HEK293 (cell line): Measurements from ENCODE around the gene UHRF1.

Source experiments
- FEZF1 ChIP-seq: fragments of 450-650 bp; formaldehyde crosslinking; IDR thresholded peaks from 2 replicates; pipeline ENCODE4 v1.5.1; 2016; ENCODE audit warnings: missing biosample characterization, missing genetic modification characterization
- KLF10 ChIP-seq: fragments of 450-650 bp; IDR thresholded peaks from 2 replicates; pipeline ENCODE4 v1.5.1; 2018; ENCODE audit warnings: missing biosample characterization, mild to moderate bottlenecking, missing genetic modification characterization
- PRDM1 ChIP-seq: fragments of 450-650 bp; formaldehyde crosslinking; IDR thresholded peaks from 2 replicates; pipeline ENCODE4; 2016; ENCODE audit warnings: missing biosample characterization, missing genetic modification characterization
- SCRT2 ChIP-seq: fragments of 450-650 bp; formaldehyde crosslinking; IDR thresholded peaks from 2 replicates; pipeline ENCODE4 v1.5.1; 2016; ENCODE audit warnings: missing biosample characterization, missing genetic modification characterization
- SETDB1 ChIP-seq: IDR thresholded peaks from one replicate; pipeline ENCODE4 v1.6.1; 2017; ENCODE audit warnings: mild to moderate bottlenecking, low read length, moderate library complexity, mixed read lengths; ENCODE audit not compliant: insufficient read length
- SP2 ChIP-seq: fragments of 450-650 bp; formaldehyde crosslinking; IDR thresholded peaks from 2 replicates; pipeline ENCODE4 v1.5.1; 2016; ENCODE audit warnings: missing biosample characterization, missing genetic modification characterization
- TRIM28 ChIP-seq: IDR thresholded peaks from 2 replicates; pipeline ENCODE4 v1.6.1; 2011; ENCODE audit warnings: low read length, control low read depth, borderline replicate concordance
- WT1 ChIP-seq: fragments of 450-650 bp; formaldehyde crosslinking; IDR thresholded peaks from 2 replicates; pipeline ENCODE4 v1.5.1; 2016; ENCODE audit warnings: missing biosample characterization, missing genetic modification characterization
- ZBTB1 ChIP-seq: fragments of 450-650 bp; formaldehyde crosslinking; IDR thresholded peaks from 2 replicates; pipeline ENCODE4 v1.5.1; 2016; ENCODE audit warnings: missing biosample characterization, missing genetic modification characterization
- ZBTB8A ChIP-seq: fragments of 450-650 bp; formaldehyde crosslinking; IDR thresholded peaks from 2 replicates; pipeline ENCODE4 v1.5.1; 2016; ENCODE audit warnings: missing biosample characterization, missing genetic modification characterization
- ZFP3 ChIP-seq: fragments of 450-650 bp; formaldehyde crosslinking; IDR thresholded peaks from 2 replicates; pipeline ENCODE4 v1.5.1; 2016; ENCODE audit warnings: low read depth, missing biosample characterization, missing genetic modification characterization
- ZFP37 ChIP-seq: fragments of 450-650 bp; formaldehyde crosslinking; IDR thresholded peaks from 2 replicates; pipeline ENCODE4 v1.5.1; 2016; ENCODE audit warnings: missing biosample characterization, missing genetic modification characterization
- ZNF169 ChIP-seq: fragments of 450-650 bp; formaldehyde crosslinking; IDR thresholded peaks from 2 replicates; pipeline ENCODE4 v1.5.1; 2016; ENCODE audit warnings: missing biosample characterization, missing genetic modification characterization
- ZNF184 ChIP-seq: fragments of 450-650 bp; IDR thresholded peaks from 2 replicates; pipeline ENCODE4 v1.5.1; 2018; ENCODE audit warnings: missing biosample characterization, mild to moderate bottlenecking, missing genetic modification characterization
- ZNF37A ChIP-seq: fragments of 450-650 bp; IDR thresholded peaks from 2 replicates; pipeline ENCODE4 v1.5.1; 2018; ENCODE audit warnings: missing biosample characterization, missing genetic modification characterization
- ZNF391 ChIP-seq: fragments of 450-650 bp; formaldehyde crosslinking; IDR thresholded peaks from 2 replicates; pipeline ENCODE4 v1.5.1; 2016; ENCODE audit warnings: low read depth, missing biosample characterization, missing genetic modification characterization, borderline replicate concordance
- ZNF394 ChIP-seq: fragments of 450-650 bp; formaldehyde crosslinking; IDR thresholded peaks from 2 replicates; pipeline ENCODE4 v1.5.1; 2016; ENCODE audit warnings: missing biosample characterization, missing genetic modification characterization, mild to moderate bottlenecking, moderate library complexity, borderline replicate concordance
- ZNF677 ChIP-seq: fragments of 450-650 bp; IDR thresholded peaks from 2 replicates; pipeline ENCODE4 v1.5.0; 2018; ENCODE audit warnings: missing biosample characterization, mild to moderate bottlenecking, missing genetic modification characterization, moderate library complexity
- ZNF701 ChIP-seq: fragments of 450-650 bp; formaldehyde crosslinking; IDR thresholded peaks from 2 replicates; pipeline ENCODE4 v1.5.1; 2016; ENCODE audit warnings: missing biosample characterization, missing genetic modification characterization
- ZNF837 ChIP-seq: fragments of 450-650 bp; formaldehyde crosslinking; IDR thresholded peaks from 2 replicates; pipeline ENCODE4 v1.5.1; 2016; ENCODE audit warnings: missing biosample characterization, missing genetic modification characterization
- ZNF843 ChIP-seq: fragments of 450-650 bp; formaldehyde crosslinking; IDR thresholded peaks from 2 replicates; pipeline ENCODE4 v1.5.1; 2016; ENCODE audit warnings: missing biosample characterization, missing genetic modification characterization
- ZSCAN16 ChIP-seq: fragments of 450-650 bp; formaldehyde crosslinking; IDR thresholded peaks from 2 replicates; pipeline ENCODE4 v1.5.1; 2016; ENCODE audit warnings: missing biosample characterization, missing genetic modification characterization
- ZSCAN23 ChIP-seq: fragments of 450-650 bp; formaldehyde crosslinking; IDR thresholded peaks from 2 replicates; pipeline ENCODE4 v1.5.1; 2016; ENCODE audit warnings: missing biosample characterization, missing genetic modification characterization
- TF ChIP-seq, protein P1 (sequence below): fragments of 450-650 bp; IDR thresholded peaks from 2 replicates; pipeline ENCODE4 v1.5.1; 2018; ENCODE audit warnings: missing biosample characterization, mild to moderate bottlenecking, missing genetic modification characterization
- TF ChIP-seq, protein P2 (sequence below): fragments of 450-650 bp; formaldehyde crosslinking; IDR thresholded peaks from 2 replicates; pipeline ENCODE4 v1.5.1; 2016; ENCODE audit warnings: missing biosample characterization, missing genetic modification characterization
- TF ChIP-seq, protein P3 (sequence below): fragments of 450-650 bp; formaldehyde crosslinking; IDR thresholded peaks from 2 replicates; pipeline ENCODE4 v1.5.1; 2017; ENCODE audit warnings: missing biosample characterization, missing genetic modification characterization
- TF ChIP-seq, protein P4 (sequence below): fragments of 450-650 bp; formaldehyde crosslinking; IDR thresholded peaks from 2 replicates; pipeline ENCODE4 v1.5.1; 2016; ENCODE audit warnings: missing biosample characterization, missing genetic modification characterization
- TF ChIP-seq, protein P5 (sequence below): fragments of 450-650 bp; formaldehyde crosslinking; IDR thresholded peaks from 2 replicates; pipeline ENCODE4 v1.5.1; 2016; ENCODE audit warnings: missing biosample characterization, missing genetic modification characterization

Gene UHRF1

DNA sequence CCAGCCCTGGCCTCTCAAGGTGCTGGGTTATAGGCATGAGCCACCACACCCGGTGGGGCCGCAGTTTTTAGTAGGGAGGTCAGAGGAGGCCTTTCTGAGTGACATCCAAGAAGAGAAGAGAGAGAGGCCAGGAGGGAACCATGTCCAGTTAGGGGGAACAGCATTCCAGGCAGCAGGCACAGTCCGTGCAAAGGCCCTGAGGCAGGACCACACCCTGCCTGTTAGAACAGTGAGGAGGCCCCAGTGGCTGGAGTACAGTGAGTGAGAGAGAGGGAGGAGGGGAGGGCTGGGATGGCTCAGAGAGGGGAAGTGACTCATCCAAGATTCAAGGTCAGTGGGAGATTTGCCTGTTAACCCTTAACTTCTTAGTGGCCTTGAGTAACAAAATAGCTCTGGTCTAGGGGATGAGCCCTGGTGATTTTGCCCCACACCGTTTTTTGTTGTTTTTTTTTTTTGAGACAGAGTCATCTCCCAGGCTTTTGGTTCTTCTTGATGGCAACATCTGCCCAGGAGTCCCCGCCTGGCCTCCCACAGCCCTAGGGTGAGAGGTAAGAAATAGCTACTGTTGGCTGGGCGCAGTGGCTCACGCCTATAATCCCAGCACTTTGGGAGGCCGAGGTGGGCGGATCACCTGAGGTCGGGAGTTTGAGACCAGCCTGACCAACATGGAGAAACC lies 39.1 kb upstream of the UHRF1 start (continued):
- TF ChIP-seq, protein P1, sequence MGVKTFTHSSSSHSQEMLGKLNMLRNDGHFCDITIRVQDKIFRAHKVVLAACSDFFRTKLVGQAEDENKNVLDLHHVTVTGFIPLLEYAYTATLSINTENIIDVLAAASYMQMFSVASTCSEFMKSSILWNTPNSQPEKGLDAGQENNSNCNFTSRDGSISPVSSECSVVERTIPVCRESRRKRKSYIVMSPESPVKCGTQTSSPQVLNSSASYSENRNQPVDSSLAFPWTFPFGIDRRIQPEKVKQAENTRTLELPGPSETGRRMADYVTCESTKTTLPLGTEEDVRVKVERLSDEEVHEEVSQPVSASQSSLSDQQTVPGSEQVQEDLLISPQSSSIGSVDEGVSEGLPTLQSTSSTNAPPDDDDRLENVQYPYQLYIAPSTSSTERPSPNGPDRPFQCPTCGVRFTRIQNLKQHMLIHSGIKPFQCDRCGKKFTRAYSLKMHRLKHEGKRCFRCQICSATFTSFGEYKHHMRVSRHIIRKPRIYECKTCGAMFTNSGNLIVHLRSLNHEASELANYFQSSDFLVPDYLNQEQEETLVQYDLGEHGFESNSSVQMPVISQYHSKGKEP (tag by site-specific recombination) = no peak
- no peak for TF ChIP-seq ZBTB8A (tag by site-specific recombination)
- no peak for TF ChIP-seq ZNF843 (tag by site-specific recombination)
- TF ChIP-seq ZNF184 (tag by site-specific recombination) = 0 out of 2 replicates have a peak, but pooled peaks have one; percentile 55
- no peak for TF ChIP-seq TRIM28
- TF ChIP-seq, protein P2, sequence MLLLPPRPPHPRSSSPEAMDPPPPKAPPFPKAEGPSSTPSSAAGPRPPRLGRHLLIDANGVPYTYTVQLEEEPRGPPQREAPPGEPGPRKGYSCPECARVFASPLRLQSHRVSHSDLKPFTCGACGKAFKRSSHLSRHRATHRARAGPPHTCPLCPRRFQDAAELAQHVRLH (tag by site-specific recombination) = 0 out of 2 replicates have a peak, but pooled peaks have one; percentile 51
- peak; percentile 69; the same call in 1 of the 2 replicates for TF ChIP-seq SCRT2 (tag by site-specific recombination)
- 0 out of 2 replicates have a peak, but pooled peaks have one; percentile 31 for TF ChIP-seq WT1 (tag by site-specific recombination)
- no peak for TF ChIP-seq ZNF394 (tag by site-specific recombination)
- no peak for TF ChIP-seq ZBTB1
- TF ChIP-seq, protein P3, sequence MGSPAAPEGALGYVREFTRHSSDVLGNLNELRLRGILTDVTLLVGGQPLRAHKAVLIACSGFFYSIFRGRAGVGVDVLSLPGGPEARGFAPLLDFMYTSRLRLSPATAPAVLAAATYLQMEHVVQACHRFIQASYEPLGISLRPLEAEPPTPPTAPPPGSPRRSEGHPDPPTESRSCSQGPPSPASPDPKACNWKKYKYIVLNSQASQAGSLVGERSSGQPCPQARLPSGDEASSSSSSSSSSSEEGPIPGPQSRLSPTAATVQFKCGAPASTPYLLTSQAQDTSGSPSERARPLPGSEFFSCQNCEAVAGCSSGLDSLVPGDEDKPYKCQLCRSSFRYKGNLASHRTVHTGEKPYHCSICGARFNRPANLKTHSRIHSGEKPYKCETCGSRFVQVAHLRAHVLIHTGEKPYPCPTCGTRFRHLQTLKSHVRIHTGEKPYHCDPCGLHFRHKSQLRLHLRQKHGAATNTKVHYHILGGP = no peak
- 0 out of 2 replicates have a peak, but pooled peaks have one; percentile 78 for TF ChIP-seq ZSCAN23 (tag by site-specific recombination)
- no peak for TF ChIP-seq ZNF169 (tag by site-specific recombination)
- 0 out of 2 replicates have a peak, but pooled peaks have one; percentile 15 for TF ChIP-seq PRDM1 (tag by site-specific recombination)
- TF ChIP-seq ZNF837 = no peak
- peak; percentile 42 for TF ChIP-seq SETDB1
- TF ChIP-seq, protein P4, sequence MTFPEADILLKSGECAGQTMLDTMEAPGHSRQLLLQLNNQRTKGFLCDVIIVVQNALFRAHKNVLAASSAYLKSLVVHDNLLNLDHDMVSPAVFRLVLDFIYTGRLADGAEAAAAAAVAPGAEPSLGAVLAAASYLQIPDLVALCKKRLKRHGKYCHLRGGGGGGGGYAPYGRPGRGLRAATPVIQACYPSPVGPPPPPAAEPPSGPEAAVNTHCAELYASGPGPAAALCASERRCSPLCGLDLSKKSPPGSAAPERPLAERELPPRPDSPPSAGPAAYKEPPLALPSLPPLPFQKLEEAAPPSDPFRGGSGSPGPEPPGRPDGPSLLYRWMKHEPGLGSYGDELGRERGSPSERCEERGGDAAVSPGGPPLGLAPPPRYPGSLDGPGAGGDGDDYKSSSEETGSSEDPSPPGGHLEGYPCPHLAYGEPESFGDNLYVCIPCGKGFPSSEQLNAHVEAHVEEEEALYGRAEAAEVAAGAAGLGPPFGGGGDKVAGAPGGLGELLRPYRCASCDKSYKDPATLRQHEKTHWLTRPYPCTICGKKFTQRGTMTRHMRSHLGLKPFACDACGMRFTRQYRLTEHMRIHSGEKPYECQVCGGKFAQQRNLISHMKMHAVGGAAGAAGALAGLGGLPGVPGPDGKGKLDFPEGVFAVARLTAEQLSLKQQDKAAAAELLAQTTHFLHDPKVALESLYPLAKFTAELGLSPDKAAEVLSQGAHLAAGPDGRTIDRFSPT (tag by site-specific recombination) = peak; percentile 72
- TF ChIP-seq ZFP3 (tag by site-specific recombination) = no peak
- peak; percentile 78 for TF ChIP-seq ZFP37 (tag by site-specific recombination)
- TF ChIP-seq ZSCAN16 (tag by site-specific recombination) = no peak
- 0 out of 2 replicates have a peak, but pooled peaks have one; percentile 39 for TF ChIP-seq ZNF391 (tag by site-specific recombination)
- no peak for TF ChIP-seq KLF10
- no peak for TF ChIP-seq ZNF37A (tag by site-specific recombination)
- no peak for TF ChIP-seq FEZF1 (tag by site-specific recombination)
- peak; percentile 46; the same call in 1 of the 2 replicates for TF ChIP-seq SP2 (tag by site-specific recombination)
- no peak for TF ChIP-seq ZNF701 (tag by site-specific recombination)
- TF ChIP-seq, protein P5, sequence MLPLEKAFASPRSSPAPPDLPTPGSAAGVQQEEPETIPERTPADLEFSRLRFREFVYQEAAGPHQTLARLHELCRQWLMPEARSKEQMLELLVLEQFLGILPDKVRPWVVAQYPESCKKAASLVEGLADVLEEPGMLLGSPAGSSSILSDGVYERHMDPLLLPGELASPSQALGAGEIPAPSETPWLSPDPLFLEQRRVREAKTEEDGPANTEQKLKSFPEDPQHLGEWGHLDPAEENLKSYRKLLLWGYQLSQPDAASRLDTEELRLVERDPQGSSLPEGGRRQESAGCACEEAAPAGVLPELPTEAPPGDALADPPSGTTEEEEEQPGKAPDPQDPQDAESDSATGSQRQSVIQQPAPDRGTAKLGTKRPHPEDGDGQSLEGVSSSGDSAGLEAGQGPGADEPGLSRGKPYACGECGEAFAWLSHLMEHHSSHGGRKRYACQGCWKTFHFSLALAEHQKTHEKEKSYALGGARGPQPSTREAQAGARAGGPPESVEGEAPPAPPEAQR (tag by site-specific recombination) = no peak
- TF ChIP-seq ZNF677 (tag by site-specific recombination) = no peak
- TF ChIP-seq, all 188 proteins: peak for 44
